GM12892 (cell line): ENCODE results near the gene NPR2.

ENCODE experiments used
- POLR2A ChIP-seq: IDR thresholded peaks from 2 replicates; pipeline ENCODE4 v1.6.1; 2011; ENCODE audit warnings: low read depth, low read length, control low read depth
- POLR2AphosphoS5 ChIP-seq: IDR thresholded peaks from 2 replicates; pipeline ENCODE4 v1.6.1; 2011; ENCODE audit warnings: low read depth, low read length, control low read depth
- TAF1 ChIP-seq: IDR thresholded peaks from 2 replicates; pipeline ENCODE4 v1.6.1; 2011; ENCODE audit warnings: low read depth, mild to moderate bottlenecking, control low read depth, low read length, borderline replicate concordance

GRCh38 chr9:35834260-35835215, 43.1 kb downstream of the NPR2 start:
- TF ChIP-seq POLR2A = no peak
- no peak for TF ChIP-seq TAF1
- TF ChIP-seq POLR2AphosphoS5 = no peak
